HG03066 (cell line): ENCODE results near the gene PCNT.
"Not testable (repeated sequence)": the region's sequence is repeated elsewhere in the genome, so short reads cannot be mapped to it uniquely, and the experiment has no call there.

Experiments
- ATAC-seq: cut with Tn5 transposase; IDR thresholded peaks from one replicate; pipeline ENCODE4 v1.9.1; 2021; ENCODE audit warnings: low read depth; ENCODE audit not compliant: unreplicated experiment

PCNT gene

DNA sequence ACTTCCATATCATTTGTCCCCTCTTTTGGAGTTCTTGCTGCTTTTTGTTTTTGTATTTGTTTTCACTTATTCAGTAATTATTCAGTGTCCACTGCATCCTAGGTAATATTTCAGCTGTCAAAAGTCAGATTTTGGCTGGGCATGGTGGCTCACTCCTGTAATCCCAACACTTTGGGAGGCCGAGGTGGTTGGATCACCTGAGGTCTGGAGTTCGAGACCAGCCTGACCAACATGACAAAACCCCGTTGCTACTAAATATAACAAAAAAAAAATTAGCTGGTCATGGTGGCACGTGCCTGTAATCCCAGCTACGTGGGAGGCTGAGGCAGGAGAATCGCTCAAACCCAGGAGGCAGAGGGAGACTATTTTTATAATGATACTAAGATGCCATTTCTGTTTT lies 141.2 kb downstream of the PCNT start:
- ATAC-seq: not testable (repeated sequence)

DNA sequence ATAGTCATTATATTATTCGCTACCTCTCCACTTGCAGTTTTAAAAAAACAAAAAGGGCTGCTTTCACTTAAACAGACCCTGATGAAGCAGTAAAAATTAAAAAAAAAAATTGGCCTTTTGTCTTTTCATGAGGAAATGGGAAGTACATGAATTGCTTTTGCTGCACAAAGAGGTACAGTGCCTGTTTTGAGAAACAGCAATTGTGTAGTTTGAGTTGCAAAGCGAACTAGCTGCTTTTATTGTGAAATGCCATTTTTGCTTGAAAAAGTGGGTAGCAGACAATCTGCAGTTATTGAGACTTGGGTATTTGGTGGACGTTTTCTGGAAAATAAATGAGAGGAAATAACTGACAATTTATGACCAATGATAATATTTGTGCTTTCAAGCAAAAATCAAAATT lies 141.7 kb downstream of the PCNT start:
- ATAC-seq: no peak

DNA sequence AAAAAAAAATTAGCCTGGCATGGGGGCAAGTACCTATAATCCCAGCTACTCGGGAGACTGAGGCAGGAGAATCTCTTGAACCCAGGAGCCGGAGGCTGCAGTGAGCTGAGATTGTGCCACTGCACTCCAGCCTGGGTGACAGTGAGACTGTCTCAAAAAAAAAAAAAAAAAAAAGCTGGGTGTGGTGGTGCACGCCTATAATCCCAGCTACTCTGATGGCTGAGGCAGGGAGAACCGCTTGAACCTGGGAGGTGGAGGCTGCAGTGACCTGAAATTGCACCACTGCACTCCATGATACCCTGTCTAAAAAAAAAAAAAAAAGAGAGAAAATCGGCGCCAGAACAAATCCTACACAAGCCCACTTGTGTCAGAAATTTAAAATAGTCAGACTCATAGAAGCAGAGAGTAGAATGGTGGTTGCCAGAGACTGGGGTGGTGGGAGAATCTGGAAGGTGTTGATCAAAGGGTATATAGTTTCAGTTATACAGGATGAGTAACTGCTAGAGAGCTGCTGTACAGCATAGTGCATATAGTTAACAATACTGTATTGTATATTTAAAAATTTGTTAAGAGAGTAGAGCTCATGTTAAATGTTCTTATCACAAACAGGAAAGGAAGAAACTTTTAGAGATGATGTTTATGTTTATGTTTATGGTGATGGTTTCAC lies 144.3 kb downstream of the PCNT start:
- no peak for ATAC-seq

DNA sequence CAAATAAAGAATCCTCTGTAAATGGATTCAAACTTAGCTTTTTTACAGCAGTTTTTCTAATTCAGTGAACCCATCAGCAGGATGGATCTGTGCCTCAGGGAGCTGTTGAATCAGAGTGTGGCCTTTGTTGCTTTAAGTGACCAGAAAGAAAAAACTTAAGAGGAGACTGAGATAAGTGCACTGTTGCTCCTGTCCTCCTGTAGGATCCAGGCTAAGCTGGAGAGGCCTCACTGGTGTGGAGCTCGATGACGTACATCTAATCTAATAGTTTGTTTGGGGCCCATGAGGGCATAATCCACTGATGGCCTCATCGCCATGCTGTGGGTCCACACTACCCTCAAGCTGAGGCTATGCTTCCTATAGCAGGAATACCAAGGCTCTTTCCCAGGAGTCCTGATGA lies 145.3 kb downstream of the PCNT start:
- ATAC-seq: no peak

DNA sequence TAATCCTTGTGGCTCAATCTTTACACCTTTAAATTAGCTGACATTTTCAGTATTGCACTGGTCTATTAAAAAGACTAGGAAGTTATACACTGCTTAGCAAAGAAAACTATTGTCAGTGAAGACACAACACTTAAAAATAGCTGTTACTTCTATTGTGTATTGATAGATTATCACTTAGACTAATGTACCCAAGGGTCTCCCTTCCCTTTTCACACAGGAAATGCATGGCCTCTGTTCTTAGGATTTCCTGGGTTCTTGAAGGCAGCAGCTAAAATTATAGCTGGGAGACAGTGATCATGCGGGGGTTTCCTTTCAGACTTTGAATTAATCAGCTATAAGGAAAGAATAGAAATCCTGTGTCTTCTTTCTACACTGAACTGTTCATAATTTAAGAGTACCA lies 147.6 kb downstream of the PCNT start:
- no peak for ATAC-seq

DNA sequence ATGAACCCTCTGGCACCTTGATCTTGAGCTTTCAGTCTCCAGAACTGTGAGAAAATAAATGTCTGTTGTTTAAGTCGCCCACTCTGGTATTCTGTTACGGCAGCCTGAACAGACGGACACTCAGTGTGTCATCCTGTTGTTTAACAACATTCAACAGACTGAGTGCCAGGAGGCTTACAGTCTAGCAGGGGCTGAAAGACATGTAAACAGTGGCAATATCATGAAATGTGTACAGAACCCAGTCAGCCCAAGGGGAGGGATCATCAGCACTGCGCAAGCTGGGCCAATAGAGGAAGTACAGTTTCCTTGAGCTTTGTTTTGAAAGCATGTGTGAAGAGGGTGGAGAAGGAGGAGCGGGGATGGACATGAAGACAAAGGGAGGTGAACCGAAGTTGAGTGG lies 148.3 kb downstream of the PCNT start:
- no peak for ATAC-seq

DNA sequence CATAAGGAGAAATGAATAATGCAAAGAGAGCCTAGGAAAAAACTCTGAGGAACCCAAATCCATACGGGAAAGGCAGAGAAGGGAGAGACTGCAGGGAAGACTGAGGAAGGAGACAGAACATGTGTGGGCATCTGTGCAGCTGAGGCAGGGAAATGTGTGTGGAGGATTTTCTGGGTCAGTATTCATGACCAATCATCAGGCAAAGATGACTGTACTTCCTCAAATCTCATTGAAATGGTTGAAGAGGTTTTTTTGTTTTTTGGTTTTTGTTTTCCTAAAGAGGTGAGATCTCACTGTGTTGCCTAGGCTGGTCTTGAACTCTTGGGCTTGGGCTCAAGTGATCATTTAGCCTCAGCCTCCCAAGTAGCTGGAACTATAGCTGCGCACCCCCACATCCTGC lies 150.4 kb downstream of the PCNT start:
- ATAC-seq: no peak

DNA sequence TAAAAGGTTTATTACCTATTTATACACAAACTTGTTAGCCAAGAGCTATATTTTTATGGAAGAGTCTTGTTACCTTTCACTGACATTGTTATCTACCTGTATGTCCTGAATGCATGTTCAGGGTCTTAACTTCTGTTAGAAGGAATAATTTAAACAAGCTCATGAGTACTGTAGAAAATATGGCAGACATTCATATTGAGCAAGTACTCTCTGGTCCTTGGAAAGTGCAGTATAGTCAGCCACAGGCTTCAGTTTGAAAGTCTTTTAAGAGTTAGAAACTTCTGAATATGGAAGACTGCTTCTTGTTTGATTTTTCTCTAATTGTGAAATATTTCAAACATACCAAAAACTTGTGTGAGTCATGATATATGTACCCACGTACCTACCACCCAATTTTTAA lies 151.3 kb downstream of the PCNT start:
- ATAC-seq: no peak

DNA sequence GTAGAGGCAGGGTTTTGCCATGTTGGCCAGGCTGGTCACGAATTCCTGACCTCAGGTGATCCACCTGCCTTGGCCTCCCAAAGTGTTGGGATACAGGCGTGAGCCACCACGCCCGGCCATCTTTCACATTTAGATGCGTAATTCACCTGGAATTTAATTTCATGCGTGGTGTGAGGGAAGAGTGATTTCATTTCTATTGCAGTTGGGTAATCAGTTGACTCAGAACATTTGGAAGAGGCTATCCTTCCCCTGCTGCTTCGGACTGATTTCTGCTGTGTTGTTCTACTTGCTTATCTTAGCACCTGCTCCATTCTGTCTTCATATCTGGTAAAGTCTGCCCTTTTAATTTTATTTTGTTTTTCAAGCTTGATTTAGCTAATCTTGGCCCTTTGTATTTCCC lies 153.8 kb downstream of the PCNT start:
- ATAC-seq: no peak

DNA sequence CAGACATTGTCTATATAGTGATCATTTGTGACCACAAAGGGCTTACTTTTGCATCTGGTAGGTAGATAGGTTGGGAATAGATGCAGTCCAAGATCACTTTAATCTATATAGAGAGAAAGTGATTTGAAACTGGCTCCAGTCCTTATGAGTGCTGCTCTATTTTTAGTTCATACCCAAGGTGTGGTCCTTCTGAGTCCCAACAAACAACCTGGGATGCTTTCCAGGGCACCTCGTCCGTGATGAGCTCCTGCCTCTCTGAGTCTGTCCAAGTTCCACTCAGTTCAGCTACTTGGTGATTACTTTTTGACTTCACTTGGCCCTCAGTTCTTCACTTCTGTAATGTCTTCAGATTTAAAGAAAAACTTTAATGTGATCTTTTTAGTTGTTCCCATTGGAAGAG lies 155.0 kb downstream of the PCNT start:
- ATAC-seq: no peak

DNA sequence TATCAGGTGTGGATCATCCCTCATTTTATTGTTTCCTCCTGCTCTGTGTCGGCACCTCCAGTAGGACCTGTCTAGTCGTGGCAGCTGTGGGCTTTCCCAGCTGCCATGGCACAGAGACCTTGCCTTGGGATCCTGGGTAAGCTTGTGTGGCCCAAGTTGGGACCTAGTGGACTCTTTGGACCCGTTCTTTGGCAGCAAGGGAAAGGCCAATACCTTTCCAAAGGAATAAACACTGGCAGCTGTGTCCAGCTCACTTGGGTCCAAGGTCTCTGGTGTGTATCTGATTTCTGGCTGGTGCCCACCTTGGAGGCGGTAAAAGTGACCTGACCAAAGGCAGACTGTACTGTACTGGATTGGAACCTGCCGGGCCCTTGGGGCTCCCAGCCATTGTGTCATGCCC lies 156.5 kb downstream of the PCNT start:
- no peak for ATAC-seq

DNA sequence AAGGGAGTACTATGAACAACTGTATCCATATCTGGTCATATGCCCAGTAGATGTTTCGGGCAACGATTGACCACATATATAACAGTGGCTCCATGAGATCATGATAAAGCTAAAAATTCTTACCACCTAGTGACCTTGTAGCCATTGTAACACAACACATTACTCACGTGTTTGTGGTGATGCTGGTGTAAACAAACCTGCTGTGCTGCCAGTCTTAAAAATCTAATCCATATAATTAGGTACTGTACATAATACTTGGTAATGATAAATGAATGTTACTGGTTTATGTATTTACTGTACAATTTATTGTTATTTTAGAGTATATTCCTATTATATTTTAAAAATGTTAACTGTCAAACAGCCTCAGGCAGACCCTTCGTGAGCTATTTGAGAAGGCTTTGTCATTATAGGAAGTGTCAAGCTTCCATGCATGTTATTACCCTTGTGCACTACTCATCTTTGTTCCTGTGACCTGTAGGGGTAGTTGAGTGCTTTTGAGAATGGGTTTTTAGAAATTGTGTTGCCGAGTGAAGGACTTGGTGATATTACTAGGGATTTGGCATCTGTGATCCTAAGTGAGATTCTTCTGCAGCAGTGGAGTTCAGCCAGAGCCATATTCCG lies 158.4 kb downstream of the PCNT start:
- no peak for ATAC-seq

DNA sequence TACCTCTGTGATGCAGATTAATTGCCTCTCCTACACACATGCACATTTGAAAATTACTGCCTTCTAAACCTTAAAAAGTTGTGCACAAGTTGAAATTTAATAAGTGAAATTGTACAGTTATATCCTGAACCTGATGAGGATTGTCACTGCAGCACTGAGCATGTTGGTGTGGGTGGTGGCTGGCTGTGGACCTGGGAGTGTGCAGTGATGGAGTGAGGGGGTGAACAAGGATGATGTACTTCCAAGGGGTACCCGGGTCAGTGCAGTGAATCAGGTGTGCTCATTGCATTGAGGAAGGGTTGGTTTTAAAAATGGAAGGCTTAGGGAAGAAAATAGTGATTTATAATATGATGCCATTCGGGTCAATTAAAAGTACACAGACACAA lies 158.9 kb downstream of the PCNT start:
- no peak for ATAC-seq

DNA sequence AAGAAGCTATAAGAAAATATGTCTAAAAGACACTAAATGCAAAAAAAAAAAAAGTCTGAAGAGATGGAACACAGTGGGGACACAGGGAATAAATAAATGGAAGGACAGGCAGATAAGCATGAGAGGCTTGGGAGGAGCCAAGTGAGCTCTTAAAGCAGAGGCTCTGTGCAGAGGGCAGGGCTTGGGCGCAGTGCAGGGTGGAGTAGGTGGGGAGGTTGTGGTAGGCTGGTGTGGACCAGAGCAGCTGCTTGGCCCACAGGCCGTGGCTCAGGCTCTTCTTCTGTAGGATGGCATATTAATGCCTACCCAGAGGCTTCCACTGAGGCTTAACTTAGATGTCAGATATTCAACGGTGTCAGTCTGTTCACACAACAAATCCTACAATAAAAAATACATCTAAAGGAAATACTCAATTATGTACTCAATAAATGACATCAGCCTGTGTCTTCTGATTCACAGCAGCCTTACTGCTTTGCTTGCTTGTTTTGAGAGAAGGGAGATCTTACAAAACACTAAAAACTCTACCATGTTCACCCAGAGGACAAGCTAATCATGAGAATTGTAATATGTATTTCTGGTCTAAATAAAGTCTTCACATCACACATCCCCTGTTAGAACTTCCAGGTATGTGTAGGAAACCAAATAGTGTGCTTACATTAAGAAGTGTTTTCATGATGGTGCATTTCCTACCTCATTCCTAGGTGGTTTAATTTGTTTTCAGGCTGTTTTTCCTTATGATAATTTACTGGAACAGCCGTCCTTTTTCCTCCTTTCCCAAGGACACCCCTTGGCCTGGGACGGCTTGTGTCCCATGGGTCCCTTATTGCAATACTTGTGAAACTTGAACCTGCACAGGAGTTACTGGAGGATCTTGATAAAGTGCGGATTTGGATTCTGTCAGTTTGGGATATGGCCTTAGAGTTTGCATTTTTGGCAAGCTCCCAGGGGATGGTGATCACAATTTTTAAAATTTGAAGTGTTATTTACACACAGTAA lies 159.6 kb downstream of the PCNT start:
- no peak for ATAC-seq

DNA sequence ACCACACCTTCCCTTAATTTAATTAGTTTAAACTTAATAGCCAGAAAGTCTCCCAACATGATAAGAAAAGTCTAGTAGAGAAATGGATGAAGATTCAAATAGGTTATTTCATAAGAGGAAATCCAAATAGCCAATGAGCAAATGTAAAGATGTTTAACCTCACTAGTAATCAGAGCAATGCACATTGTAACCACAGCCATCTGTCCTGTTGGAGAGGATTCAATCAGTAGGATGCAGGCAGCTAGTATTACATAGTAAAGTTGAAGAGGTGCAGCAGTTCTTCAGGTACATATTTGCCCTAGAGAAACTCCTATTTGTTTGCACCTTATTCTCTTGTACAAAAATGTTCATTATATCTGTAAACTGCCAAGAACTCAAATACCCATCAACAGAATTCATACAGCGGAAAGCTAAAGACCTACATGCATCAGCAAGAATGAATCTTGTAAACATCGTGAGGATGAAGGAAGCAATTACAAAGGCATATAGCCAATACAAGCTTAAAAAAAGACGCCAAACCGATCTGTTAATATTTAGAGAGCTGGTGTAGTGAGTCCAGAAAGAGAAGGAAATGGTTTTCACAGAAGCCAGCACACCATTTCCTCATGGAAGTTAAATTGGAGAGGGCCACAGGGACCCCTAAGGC lies 162.6 kb downstream of the PCNT start:
- no peak for ATAC-seq

DNA sequence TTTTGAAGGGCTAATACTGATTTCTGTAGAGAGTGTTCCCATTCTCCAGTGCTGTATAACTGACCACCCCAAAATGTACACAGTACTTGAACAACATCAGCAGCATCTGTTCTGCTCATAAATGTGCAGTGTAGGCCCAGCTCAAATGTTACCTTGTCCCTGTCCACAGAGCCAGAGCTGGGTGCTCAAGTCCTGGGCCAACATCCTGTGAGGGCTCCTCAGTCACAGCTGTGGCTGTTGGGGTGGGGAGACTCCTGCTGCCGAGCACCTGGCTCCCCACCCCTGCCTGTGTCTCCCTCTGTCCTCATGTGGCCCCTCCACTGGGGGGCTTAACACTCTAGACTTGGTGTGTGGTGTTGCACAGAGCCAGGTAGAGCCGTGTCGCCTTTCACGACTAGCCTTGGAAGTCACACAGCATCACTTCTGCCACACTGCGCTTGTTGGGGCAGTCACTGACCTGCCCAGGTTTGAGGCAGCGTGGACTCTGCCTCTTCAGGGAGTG lies 165.3 kb downstream of the PCNT start:
- no peak for ATAC-seq

DNA sequence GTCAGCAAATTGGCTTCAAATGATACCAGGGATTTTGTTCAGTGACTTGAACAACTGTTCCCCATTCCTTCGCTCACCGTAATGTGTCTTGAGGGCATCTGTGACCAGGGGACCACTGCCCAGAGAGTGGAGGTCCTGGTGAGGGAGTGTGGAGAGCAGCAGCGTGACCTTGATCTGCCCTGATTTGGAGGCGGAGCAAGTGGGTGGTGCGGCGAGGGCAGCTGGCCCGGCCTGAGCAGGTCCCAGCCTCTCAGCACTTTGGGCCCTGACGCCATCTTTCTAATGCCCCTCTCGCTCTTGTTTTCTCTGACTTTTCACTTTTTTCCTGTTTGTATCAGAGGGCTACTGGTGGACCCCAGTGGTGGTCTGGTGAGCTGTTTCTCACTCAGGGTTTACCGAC lies 165.8 kb downstream of the PCNT start:
- no peak for ATAC-seq

DNA sequence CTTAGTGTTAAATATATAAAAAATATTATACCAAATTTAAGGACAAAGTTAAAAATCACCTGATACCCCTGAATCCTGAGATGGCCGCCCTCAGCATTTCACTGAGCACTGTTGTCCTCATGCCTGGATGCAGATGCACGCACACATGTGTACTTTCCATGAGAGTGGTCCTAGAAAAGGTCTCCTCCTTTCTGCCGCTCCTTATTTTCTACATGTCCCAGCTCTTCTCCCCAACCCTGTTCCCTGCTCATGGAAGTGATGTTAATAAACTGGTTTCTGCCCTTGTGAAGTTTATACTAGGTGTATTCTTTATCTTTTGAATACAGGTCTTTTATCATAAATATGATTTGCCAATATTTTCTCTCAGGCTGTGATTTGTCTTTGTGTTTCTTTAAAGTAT lies 167.6 kb downstream of the PCNT start:
- no peak for ATAC-seq

DNA sequence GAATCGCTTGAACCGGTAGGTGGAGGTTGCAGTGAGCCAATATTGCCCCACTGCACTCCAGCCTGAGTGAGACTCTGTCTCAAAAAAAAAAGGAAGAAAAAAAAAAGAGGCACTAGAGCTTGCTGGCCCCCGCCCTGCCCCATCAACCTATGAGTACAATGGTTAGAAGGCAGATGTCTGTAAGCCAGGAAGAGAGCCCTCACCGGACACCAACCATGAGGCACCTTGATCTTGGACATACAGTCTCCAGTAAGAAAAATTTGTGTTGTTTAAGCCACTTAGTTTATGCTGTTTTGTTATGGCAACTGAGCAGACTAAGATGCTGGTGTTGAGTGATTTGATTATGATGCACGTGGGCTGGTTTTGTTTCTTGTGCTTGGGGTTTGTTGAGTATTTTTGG lies 168.9 kb downstream of the PCNT start:
- no peak for ATAC-seq

DNA sequence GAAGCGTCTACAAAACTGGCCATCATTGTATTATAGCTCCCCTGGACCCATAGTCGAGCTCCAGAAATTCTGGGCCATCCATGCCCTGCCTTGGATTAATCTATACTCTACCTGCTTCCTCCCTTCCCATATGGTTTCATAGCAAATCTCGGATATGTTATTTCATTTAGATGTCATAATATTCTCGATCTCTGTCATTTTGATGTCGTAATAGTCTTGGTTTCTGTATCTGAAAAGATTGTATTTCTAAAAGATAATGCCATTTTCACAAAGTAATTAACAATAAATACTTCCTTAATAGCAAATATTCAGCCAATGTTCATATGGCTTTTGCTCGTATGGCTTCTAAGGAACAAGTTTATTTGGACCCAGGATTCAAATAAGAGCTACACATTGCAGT lies 169.9 kb downstream of the PCNT start:
- no peak for ATAC-seq
